HAP-1 (cell line): ENCODE measurements around the gene TMEM91.
"Not testable (repeated sequence)": the region's sequence is repeated elsewhere in the genome, so short reads cannot be mapped to it uniquely, and the experiment has no call there.

Source experiments
- DNase-seq, 2 experiments: peaks; one replicate each; pipeline ENCODE4 v3.0.0-alpha.2; 2016 to 2020; ENCODE audit warnings: low spot score in 2 of 2
- H3K27me3 ChIP-seq: fragments of 250-450 bp; sonication (Bioruptor Pico); 2 replicates; pipeline ENCODE4 v1.5.1; 2020; ENCODE audit warnings: low read depth, mild to moderate bottlenecking, moderate library complexity
- H3K36me3 ChIP-seq: fragments of 250-450 bp; sonication (Bioruptor Pico); replicated peaks from 2 replicates; pipeline ENCODE4 v1.5.1; 2020; ENCODE audit warnings: mild to moderate bottlenecking
- H3K4me1 ChIP-seq: fragments of 250-450 bp; sonication (Bioruptor Pico); 2 replicates; pipeline ENCODE4 v1.5.1; 2020; ENCODE audit warnings: mild to moderate bottlenecking
- H3K4me3 ChIP-seq: fragments of 250-450 bp; sonication (Bioruptor Pico); 2 replicates; pipeline ENCODE4 v1.5.1; 2020; ENCODE audit warnings: mild to moderate bottlenecking, moderate library complexity
- H3K9me3 ChIP-seq: fragments of 250-450 bp; sonication (Bioruptor Pico); 2 replicates; pipeline ENCODE4 v1.5.1; 2020; ENCODE audit warnings: mild to moderate bottlenecking, moderate library complexity
- in situ Hi-C: fragments of 300-500 bp; cut with MboI; formaldehyde crosslinking; loops from 3 replicates; pipeline ENCODE4 v1.14.3; 2020; ENCODE audit warnings: low sequenced_read_pairs, inconsistent platforms, mixed read lengths

TMEM91 gene

GRCh38 chr19:41359741-41360140, 16.6 kb upstream of the TMEM91 start:
- Histone ChIP-seq H3K36me3 (no peaks in the 10 kb centered on the region), H3K4me1 (peaks cover 5% of the 10 kb centered on the region), H3K9me3 (no peaks in the 10 kb centered on the region), H3K4me3 (no peak overlapping the region), H3K27me3 (no peaks in the 10 kb centered on the region)
- in situ Hi-C loops, result no loop called here
- no peak for DNase-seq

DNA sequence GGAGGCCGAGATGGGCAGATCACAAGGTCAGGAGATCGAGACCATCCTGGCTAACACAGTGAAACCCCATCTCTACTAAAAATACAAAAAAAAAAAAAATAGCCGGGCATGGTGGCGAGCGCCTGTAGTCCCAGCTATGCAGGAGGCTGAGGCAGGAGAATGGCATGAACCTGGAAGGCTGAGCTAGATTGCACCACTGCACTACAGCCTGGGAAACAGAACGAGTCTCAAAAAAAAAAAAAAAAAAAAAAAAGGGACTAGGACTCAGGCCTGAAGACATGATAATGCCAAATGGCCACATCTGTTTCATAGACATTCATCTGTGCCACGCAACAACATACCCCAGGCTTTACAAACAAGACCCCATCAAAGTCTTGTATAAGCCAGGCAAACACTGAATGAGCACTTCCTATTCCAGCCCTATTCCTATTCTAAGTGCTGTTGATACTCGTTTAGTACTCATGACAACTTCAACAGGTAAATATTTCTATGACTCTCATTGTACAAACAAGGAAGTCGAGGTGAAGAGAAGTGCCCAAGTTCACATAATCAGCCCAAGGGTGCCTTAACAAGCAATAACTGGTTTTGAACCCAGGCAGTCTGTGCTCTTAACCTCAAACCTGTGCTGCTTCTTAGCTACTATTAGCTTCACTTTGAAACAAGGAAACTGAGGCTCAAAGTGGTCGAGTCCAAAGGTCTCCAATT, 14.0 kb upstream of the TMEM91 start:
- no peaks in the 10 kb centered on the region for H3K27me3 ChIP-seq
- no peak overlapping the region for H3K4me3 ChIP-seq
- H3K9me3 ChIP-seq, result no peaks in the 10 kb centered on the region
- DNase-seq, result no peak
- peaks cover 5% of the 10 kb centered on the region for H3K4me1 ChIP-seq
- H3K36me3 ChIP-seq, result no peaks in the 10 kb centered on the region
- in situ Hi-C loops, result no loop called here

GRCh38 chr19:41363371-41363752, 13.0 kb upstream of the TMEM91 start:
- no peaks in the 10 kb centered on the region for H3K9me3 ChIP-seq
- in situ Hi-C loops, result no loop called here
- H3K36me3 ChIP-seq, result no peaks in the 10 kb centered on the region
- no peaks in the 10 kb centered on the region for H3K27me3 ChIP-seq
- DNase-seq, result no peak
- H3K4me1 ChIP-seq, result peaks cover 5% of the 10 kb centered on the region
- peak overlapping the region; percentile 80 for H3K4me3 ChIP-seq

DNA sequence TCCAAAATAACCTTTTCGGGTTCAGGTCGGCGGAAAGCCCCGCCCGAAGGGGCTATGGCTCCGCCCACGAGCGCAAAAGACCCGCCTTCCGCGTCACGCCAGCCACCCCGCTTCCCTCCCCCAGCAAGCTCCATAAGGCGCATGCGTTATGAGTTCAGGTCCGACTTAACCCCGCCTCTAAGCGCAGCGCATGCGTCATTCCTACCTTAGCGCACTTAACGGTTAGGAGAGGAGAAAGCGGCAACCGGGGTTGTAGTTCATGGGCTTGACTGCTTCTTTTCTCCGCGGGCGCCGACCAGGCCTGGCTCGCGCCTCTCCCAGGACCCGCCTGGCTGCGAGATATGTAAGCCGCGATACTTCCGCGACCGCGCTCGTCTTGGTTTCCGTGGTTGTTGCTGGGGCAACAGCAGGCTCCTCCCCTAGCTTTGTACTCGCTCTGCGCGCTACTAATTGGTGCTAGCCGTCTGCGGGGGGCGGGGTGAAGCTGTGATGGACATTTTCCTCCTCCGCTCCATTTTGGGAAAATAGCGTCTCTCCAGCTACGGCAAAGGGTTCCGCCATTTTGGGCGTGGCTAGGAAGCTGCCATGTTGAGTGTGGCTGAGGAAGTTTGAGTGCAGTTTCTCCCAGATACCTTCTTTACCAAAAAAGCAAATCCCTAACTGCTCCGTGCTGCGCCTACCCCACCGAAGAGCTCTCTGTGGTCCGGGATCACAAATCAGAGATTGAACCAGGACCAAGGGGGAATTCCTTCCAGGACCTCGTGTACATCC, 12.4 kb upstream of the TMEM91 start, which contains the start of gene B9D2:
Gene B9D2, minus strand, starts transcription at position 397 of the 771 bp plus-strand sequence. CDS start 630 bp downstream, outside the sequence.
- no peaks in the 10 kb centered on the region for H3K36me3 ChIP-seq
- no peaks in the 10 kb centered on the region for H3K9me3 ChIP-seq
- H3K4me3 ChIP-seq, result peak within 1 kb of the TSS; percentile 80
- in situ Hi-C loops, result no loop called here
- peak; percentile 96 to 99 for DNase-seq
- H3K4me1 ChIP-seq, result peaks cover 5% of the 10 kb centered on the region
- H3K27me3 ChIP-seq, result no peaks in the 10 kb centered on the region

DNA sequence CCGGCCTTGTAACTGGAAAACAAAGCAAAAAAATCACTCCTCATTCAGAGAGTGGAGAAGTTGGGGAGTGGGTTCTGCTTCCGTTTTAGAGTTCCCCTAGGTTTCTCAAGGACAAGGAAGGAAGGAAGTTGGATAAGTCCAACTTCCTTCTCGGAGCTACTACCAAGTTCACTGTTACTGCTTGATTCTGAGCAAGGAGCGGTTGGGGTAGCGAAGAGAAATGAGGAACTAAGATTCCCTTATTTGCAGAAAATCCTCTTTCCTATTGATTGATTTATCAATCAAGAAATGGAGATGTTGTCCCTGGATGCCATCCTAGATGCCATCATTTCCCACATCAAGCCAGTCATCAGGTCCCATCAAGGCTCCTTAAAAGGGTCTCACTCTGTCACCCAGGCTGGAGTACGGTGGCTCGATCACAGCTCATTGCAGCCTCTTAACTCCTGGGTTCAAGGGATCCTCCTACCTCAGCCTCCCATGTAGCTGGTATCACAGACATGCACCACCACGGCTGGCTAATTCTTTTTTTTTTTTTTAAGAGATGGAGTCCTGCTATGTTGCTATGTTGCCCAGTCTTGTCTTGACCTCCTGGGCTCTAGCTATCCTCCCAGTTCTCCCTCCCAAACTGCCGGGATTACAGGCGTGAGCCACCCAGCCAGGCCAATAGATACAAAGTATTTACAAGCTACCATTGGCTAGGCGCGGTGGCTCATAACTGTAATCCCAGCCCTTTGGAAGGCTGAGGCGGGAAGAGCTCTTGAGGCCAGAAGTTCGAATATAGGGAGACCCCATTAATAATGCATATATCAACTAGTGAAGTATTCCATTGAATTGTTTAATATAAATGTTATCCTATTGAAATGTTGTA, 11.6 kb upstream of the TMEM91 start:
- Histone ChIP-seq H3K4me3 (peak overlapping the region; percentile 80), H3K36me3 (no peaks in the 10 kb centered on the region), H3K4me1 (peaks cover 5% of the 10 kb centered on the region), H3K9me3 (no peaks in the 10 kb centered on the region), H3K27me3 (no peaks in the 10 kb centered on the region)
- DNase-seq, result no peak
- in situ Hi-C loops, result no loop called here

- no peaks in the 10 kb centered on the region for H3K36me3 ChIP-seq
- peaks cover 5% of the 10 kb centered on the region for H3K4me1 ChIP-seq
- in situ Hi-C loops, result no loop called here
- no peaks in the 10 kb centered on the region for H3K9me3 ChIP-seq
- no peak overlapping the region for H3K4me3 ChIP-seq
- DNase-seq, result no peak
- no peaks in the 10 kb centered on the region for H3K27me3 ChIP-seq
Measured at GRCh38 chr19:41366089-41366488, 10.2 kb upstream of the TMEM91 start.

DNA sequence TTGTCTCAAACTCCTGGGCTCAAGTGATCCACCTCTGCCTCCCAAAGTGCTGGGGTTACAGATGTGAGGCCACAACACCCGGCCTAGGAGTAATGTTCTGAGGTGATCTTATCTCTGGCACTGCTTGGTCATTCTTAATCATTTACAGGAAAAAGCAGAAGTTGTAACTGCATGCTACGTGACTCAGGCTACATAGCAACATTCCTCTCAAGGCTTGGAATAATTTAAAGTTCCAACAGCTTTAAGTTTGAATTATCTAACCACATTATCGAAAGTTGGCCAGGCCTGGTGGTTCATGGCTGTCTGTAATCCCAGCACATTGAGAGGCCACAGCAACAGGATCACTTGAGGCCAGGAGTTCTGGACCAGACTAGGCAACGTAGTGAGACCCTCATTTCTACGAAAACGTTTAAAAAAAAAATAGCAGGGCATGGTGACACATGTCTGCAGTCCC, 8.5 kb upstream of the TMEM91 start:
- no peak for DNase-seq
- Histone ChIP-seq H3K4me3 (no peak overlapping the region), H3K36me3 (no peaks in the 10 kb centered on the region), H3K9me3 (no peaks in the 10 kb centered on the region), H3K27me3 (no peaks in the 10 kb centered on the region), H3K4me1 (peaks cover 5% of the 10 kb centered on the region)
- in situ Hi-C loops, result no loop called here

DNA sequence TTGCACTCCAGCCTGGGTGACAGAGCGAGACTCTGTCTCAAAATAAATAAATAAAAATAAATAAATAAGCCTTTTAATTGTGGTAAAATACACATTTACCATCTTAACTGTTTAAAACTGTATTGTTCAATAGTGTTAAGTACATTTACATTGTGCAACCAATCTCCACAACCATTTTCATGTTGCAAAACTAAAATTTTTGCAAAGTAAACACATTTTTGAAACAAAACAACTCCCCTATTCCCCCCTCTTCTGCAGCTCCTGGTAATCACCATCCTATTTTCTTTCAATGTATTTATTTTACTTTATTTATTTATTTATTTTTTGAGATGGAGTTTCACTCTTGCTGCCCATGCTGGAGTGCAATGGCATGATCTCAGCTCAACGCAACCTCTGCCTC, 6.6 kb upstream of the TMEM91 start:
- Histone ChIP-seq H3K4me3 (no peak overlapping the region), H3K27me3 (no peaks in the 10 kb centered on the region), H3K4me1 (no peaks in the 10 kb centered on the region), H3K36me3 (no peaks in the 10 kb centered on the region), H3K9me3 (no peaks in the 10 kb centered on the region)
- no peak for DNase-seq
- in situ Hi-C loops, result no loop called here

DNA sequence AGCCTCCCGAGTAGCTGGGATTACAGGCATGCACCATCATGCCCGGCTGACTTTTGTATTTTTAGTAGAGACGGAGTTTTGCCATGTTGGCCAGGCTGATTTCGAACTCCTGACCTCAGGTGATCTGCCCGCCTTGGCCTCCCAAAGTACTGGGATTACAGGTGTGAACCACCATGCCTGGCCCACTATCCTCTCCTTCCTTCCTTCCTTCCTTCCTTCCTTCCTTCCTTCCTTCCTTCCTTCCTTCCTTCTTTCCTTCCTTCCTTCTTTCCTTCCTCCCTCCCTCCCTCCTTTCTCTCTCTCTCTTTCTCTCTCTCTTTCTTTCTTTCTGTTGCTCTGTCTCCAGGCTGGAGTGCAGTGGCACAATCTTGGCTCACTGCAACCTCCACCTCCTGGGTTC, 5.2 kb upstream of the TMEM91 start:
- DNase-seq, H3K9me3 ChIP-seq, in situ Hi-C loops: not testable (repeated sequence)

DNA sequence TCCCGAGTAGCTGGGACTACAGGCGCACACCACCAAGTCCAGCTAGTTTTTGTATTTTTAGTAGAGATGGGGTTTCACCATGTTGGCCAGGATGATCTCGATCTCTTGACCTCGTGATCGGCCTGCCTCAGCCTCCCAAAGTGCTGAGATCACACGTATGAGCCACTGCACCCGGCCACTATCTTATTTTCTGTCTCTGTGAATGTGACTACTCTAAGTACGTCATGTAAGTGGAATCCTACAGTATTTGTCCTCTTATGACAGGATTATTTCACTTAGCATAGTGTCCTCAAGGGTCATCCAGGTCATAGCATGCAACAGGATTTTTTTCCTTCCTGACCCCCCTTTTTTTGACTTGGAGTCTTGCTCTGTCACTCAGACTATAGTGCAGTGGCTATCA, 4.8 kb upstream of the TMEM91 start:
- Histone ChIP-seq H3K36me3 (no peaks in the 10 kb centered on the region), H3K27me3 (no peaks in the 10 kb centered on the region), H3K9me3 (no peaks in the 10 kb centered on the region), H3K4me3 (no peak overlapping the region), H3K4me1 (no peaks in the 10 kb centered on the region)
- DNase-seq, result no peak
- in situ Hi-C loops, result no loop called here

More for the DNA sequence above, 5.2 kb upstream of the TMEM91 start:
- H3K36me3 ChIP-seq, H3K27me3 ChIP-seq, H3K4me1 ChIP-seq, H3K4me3 ChIP-seq: not testable (repeated sequence)

- no peak for DNase-seq
- Histone ChIP-seq H3K4me3 (no peak overlapping the region), H3K36me3 (no peaks in the 10 kb centered on the region), H3K9me3 (no peaks in the 10 kb centered on the region), H3K4me1 (no peaks in the 10 kb centered on the region), H3K27me3 (no peaks in the 10 kb centered on the region)
- in situ Hi-C loops, result no loop called here
Measured at GRCh38 chr19:41372501-41372900, 3.8 kb upstream of the TMEM91 start.

- no peak for DNase-seq
- in situ Hi-C loops, result no loop called here
- no peak overlapping the region for H3K4me3 ChIP-seq
Measured at GRCh38 chr19:41373993-41374392, 2.3 kb upstream of the TMEM91 start.

DNA sequence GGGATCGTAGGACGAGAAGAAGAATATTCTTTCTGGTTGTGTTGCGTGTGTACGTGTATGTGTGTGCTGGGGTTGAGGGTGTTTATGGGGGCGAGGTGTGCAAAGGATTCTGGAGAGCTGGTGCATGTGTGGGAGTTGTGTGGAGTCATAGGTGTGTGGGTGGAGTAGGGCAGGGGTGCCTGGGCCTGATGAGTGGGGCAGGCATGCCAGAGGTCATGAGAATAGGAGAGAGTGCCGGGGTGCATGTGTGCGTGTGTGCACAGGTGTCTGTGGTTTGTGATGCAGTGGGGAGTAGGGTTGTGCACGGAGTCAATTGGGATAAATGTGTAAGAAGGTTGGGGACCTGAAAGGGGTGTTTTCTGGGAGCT, 649 bp downstream of the TMEM91 start:
- no peaks in the 10 kb centered on the region for H3K36me3 ChIP-seq
- no peak overlapping the region for H3K4me3 ChIP-seq
- DNase-seq, result no peak
- in situ Hi-C loops, result no loop called here
- no peaks in the 10 kb centered on the region for H3K9me3 ChIP-seq
- no peaks in the 10 kb centered on the region for H3K4me1 ChIP-seq
- H3K27me3 ChIP-seq, result no peaks in the 10 kb centered on the region

More at GRCh38 chr19:41373993-41374392, 2.3 kb upstream of the TMEM91 start:
- Histone ChIP-seq H3K36me3 (no peaks in the 10 kb centered on the region), H3K27me3 (no peaks in the 10 kb centered on the region), H3K4me1 (no peaks in the 10 kb centered on the region), H3K9me3 (no peaks in the 10 kb centered on the region)
